SK-N-SH treated with all-trans-retinoic acid at 6 μM for 48 hours (cell line): ENCODE measurements around the gene CDK14.

Experiments used
- ATAC-seq: fragments of 200-7000 bp; cut with Tn5 transposase; 3 replicates; pipeline ENCODE4 v1.9.1; 2020; ENCODE audit warnings: mild to moderate bottlenecking, moderate library complexity
- ARNTL ChIP-seq: fragments of 450-650 bp; formaldehyde crosslinking; IDR thresholded peaks from 2 replicates; pipeline ENCODE4 v1.5.0; 2020; ENCODE audit warnings: low read depth, mild to moderate bottlenecking, moderate library complexity, borderline replicate concordance
- BACH2 ChIP-seq: fragments of 250-450 bp; sonication (Bioruptor Pico); IDR thresholded peaks from 2 replicates; pipeline ENCODE4 v1.9.0; 2021; ENCODE audit warnings: mild to moderate bottlenecking, borderline replicate concordance
- CSDC2 ChIP-seq: fragments of 250-450 bp; sonication (Bioruptor Pico); IDR thresholded peaks from 2 replicates; pipeline ENCODE4 v1.5.0; 2020; ENCODE audit warnings: mild to moderate bottlenecking, moderate library complexity
- GLIS3 ChIP-seq: fragments of 250-450 bp; sonication (Bioruptor Pico); IDR thresholded peaks from 2 replicates; pipeline ENCODE4 v1.5.0; 2020; ENCODE audit warnings: mild to moderate bottlenecking, moderate library complexity
- ISL1 ChIP-seq: fragments of 250-450 bp; sonication (Bioruptor Pico); IDR thresholded peaks from 2 replicates; pipeline ENCODE4 v2.1.2; 2022; ENCODE audit warnings: mild to moderate bottlenecking, moderate library complexity
- PPARA ChIP-seq: fragments of 250-450 bp; sonication (Bioruptor Pico); IDR thresholded peaks from 2 replicates; pipeline ENCODE4 v1.5.0; 2020; ENCODE audit warnings: mild to moderate bottlenecking, borderline replicate concordance
- RARB ChIP-seq: fragments of 250-450 bp; sonication (Bioruptor Pico); IDR thresholded peaks from 2 replicates; pipeline ENCODE4 v1.8.0; 2021; ENCODE audit warnings: mild to moderate bottlenecking, moderate library complexity
- SNAI2 ChIP-seq: fragments of 250-450 bp; sonication (Bioruptor Pico); IDR thresholded peaks from 2 replicates; pipeline ENCODE4 v1.5.0; 2020; ENCODE audit warnings: mild to moderate bottlenecking, moderate library complexity
- TCF4 ChIP-seq: fragments of 250-450 bp; sonication (Bioruptor Pico); IDR thresholded peaks from 2 replicates; pipeline ENCODE4 v1.8.0; 2021; ENCODE audit warnings: mild to moderate bottlenecking, moderate library complexity, borderline replicate concordance
- TOX ChIP-seq: fragments of 250-450 bp; sonication (Bioruptor Pico); IDR thresholded peaks from 2 replicates; pipeline ENCODE4 v1.8.0; 2021; ENCODE audit warnings: mild to moderate bottlenecking, moderate library complexity, borderline replicate concordance
- ZC3H10 ChIP-seq: fragments of 250-450 bp; sonication (Bioruptor Pico); IDR thresholded peaks from 2 replicates; pipeline ENCODE4 v1.5.1; 2021; ENCODE audit warnings: mild to moderate bottlenecking, moderate library complexity
- ZFP3 ChIP-seq: fragments of 250-450 bp; sonication (Bioruptor Pico); IDR thresholded peaks from 2 replicates; pipeline ENCODE4 v1.5.0; 2020; ENCODE audit warnings: mild to moderate bottlenecking, moderate library complexity
- ZNF565 ChIP-seq: fragments of 450-650 bp; formaldehyde crosslinking; conservative IDR thresholded peaks from 2 replicates; pipeline ENCODE4 v1.5.0; 2020; ENCODE audit warnings: low read depth, mild to moderate bottlenecking, moderate library complexity
- ZNF70 ChIP-seq: fragments of 450-650 bp; formaldehyde crosslinking; IDR thresholded peaks from 2 replicates; pipeline ENCODE4 v1.5.0; 2020; ENCODE audit warnings: mild to moderate bottlenecking, moderate library complexity
- ZNF8 ChIP-seq: fragments of 450-650 bp; formaldehyde crosslinking; IDR thresholded peaks from 2 replicates; pipeline ENCODE4 v1.5.0; 2020; ENCODE audit warnings: mild to moderate bottlenecking, moderate library complexity
- TF ChIP-seq, protein P1 (sequence below): fragments of 250-450 bp; sonication (Bioruptor Pico); IDR thresholded peaks from 2 replicates; pipeline ENCODE4 v1.8.0; 2021; ENCODE audit warnings: low read depth, mild to moderate bottlenecking, moderate library complexity, borderline replicate concordance
- TF ChIP-seq, protein P2 (sequence below): fragments of 250-450 bp; sonication (Bioruptor Pico); IDR thresholded peaks from 2 replicates; pipeline ENCODE4 v1.5.1; 2020; ENCODE audit warnings: low read depth, mild to moderate bottlenecking, moderate library complexity
- TF ChIP-seq, protein P3 (sequence below): fragments of 250-450 bp; sonication (Bioruptor Pico); IDR thresholded peaks from 2 replicates; pipeline ENCODE4 v1.5.0; 2020; ENCODE audit warnings: mild to moderate bottlenecking, moderate library complexity
- TF ChIP-seq, protein P4 (sequence below): fragments of 250-450 bp; sonication (Bioruptor Pico); IDR thresholded peaks from 2 replicates; pipeline ENCODE4 v1.5.1; 2021; ENCODE audit warnings: mild to moderate bottlenecking, moderate library complexity
- TF ChIP-seq, protein P5 (sequence below): fragments of 250-450 bp; sonication (Bioruptor Pico); IDR thresholded peaks from 2 replicates; pipeline ENCODE4 v1.8.0; 2020; ENCODE audit warnings: mild to moderate bottlenecking, moderate library complexity, borderline replicate concordance

The CDK14 gene

DNA sequence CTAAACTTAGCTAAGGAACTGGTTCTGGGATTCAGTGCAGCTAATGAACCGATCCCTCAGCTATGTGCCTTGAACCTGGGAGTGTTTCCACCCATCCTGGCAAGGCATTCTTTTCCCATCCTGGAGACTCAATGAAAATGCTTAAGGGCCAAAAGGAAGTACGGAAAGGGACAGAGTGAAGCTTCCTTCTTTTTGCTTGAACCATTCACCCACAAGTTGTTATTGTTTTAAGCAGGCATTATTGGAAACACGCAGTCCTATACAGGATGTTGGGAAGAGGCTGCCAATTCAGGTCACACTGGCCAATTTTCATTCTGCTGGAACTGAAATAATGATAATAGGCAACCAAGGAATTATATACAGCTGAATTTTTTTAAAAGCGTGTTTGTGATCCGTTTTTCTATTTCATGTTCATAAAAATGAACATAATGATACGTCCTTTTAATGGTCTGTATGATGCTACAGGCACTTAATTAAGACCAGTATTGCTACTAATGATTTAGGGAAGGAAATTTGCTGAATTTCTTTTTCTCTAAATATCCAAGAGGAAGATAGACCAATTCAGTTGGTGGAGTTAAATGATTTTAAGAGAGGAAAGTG, 610.3 kb downstream of the CDK14 start:
- TF ChIP-seq GLIS3 (CRISPR knock-in tag), result no peak
- no peak for TF ChIP-seq PPARA (CRISPR knock-in tag)
- no peak for TF ChIP-seq TCF4 (CRISPR knock-in tag)
- TF ChIP-seq TOX (CRISPR knock-in tag), result no peak
- TF ChIP-seq, all 23 proteins: peak for 0
- ATAC-seq, result no peak

DNA sequence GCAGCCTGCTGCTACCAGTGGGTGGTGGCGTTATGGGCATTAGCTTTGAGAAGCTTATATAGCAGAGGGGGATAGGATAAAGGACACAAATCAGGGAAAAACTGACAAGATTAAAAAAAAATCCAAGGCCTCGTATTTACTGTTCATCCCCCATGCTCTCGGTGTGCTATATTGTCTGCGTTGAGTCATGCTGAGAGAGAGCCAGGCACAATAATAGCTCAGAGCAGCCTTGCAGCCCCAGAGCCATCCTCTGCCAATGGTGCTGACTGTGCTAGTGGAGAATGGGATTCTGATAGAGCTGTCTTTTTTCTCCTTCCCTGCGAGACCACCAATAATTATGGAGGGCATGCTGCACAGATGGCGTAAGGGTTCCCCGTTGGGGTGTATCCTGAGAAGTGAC, 616.5 kb downstream of the CDK14 start:
- TF ChIP-seq ZC3H10 (CRISPR knock-in tag), result no peak
- no peak for TF ChIP-seq TCF4 (CRISPR knock-in tag)
- TF ChIP-seq RARB (CRISPR knock-in tag), result no peak
- no peak for TF ChIP-seq ZNF8 (CRISPR knock-in tag)
- no peak for TF ChIP-seq TOX (CRISPR knock-in tag)
- TF ChIP-seq, protein P1, sequence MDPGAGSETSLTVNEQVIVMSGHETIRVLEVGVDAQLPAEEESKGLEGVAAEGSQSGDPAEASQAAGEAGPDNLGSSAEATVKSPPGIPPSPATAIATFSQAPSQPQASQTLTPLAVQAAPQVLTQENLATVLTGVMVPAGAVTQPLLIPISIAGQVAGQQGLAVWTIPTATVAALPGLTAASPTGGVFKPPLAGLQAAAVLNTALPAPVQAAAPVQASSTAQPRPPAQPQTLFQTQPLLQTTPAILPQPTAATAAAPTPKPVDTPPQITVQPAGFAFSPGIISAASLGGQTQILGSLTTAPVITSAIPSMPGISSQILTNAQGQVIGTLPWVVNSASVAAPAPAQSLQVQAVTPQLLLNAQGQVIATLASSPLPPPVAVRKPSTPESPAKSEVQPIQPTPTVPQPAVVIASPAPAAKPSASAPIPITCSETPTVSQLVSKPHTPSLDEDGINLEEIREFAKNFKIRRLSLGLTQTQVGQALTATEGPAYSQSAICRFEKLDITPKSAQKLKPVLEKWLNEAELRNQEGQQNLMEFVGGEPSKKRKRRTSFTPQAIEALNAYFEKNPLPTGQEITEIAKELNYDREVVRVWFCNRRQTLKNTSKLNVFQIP (CRISPR knock-in tag), result no peak
- no peak for TF ChIP-seq ZFP3
- no peak for TF ChIP-seq ISL1 (CRISPR knock-in tag)
- TF ChIP-seq ZNF565, result no peak
- TF ChIP-seq, protein P2, sequence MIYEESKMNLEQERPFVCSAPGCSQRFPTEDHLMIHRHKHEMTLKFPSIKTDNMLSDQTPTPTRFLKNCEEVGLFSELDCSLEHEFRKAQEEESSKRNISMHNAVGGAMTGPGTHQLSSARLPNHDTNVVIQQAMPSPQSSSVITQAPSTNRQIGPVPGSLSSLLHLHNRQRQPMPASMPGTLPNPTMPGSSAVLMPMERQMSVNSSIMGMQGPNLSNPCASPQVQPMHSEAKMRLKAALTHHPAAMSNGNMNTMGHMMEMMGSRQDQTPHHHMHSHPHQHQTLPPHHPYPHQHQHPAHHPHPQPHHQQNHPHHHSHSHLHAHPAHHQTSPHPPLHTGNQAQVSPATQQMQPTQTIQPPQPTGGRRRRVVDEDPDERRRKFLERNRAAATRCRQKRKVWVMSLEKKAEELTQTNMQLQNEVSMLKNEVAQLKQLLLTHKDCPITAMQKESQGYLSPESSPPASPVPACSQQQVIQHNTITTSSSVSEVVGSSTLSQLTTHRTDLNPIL (CRISPR knock-in tag), result no peak
- no peak for TF ChIP-seq GLIS3 (CRISPR knock-in tag)
- TF ChIP-seq BACH2 (CRISPR knock-in tag), result no peak
- TF ChIP-seq, protein P3, sequence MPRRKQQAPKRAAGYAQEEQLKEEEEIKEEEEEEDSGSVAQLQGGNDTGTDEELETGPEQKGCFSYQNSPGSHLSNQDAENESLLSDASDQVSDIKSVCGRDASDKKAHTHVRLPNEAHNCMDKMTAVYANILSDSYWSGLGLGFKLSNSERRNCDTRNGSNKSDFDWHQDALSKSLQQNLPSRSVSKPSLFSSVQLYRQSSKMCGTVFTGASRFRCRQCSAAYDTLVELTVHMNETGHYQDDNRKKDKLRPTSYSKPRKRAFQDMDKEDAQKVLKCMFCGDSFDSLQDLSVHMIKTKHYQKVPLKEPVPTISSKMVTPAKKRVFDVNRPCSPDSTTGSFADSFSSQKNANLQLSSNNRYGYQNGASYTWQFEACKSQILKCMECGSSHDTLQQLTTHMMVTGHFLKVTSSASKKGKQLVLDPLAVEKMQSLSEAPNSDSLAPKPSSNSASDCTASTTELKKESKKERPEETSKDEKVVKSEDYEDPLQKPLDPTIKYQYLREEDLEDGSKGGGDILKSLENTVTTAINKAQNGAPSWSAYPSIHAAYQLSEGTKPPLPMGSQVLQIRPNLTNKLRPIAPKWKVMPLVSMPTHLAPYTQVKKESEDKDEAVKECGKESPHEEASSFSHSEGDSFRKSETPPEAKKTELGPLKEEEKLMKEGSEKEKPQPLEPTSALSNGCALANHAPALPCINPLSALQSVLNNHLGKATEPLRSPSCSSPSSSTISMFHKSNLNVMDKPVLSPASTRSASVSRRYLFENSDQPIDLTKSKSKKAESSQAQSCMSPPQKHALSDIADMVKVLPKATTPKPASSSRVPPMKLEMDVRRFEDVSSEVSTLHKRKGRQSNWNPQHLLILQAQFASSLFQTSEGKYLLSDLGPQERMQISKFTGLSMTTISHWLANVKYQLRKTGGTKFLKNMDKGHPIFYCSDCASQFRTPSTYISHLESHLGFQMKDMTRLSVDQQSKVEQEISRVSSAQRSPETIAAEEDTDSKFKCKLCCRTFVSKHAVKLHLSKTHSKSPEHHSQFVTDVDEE, result no peak
- TF ChIP-seq, protein P4, sequence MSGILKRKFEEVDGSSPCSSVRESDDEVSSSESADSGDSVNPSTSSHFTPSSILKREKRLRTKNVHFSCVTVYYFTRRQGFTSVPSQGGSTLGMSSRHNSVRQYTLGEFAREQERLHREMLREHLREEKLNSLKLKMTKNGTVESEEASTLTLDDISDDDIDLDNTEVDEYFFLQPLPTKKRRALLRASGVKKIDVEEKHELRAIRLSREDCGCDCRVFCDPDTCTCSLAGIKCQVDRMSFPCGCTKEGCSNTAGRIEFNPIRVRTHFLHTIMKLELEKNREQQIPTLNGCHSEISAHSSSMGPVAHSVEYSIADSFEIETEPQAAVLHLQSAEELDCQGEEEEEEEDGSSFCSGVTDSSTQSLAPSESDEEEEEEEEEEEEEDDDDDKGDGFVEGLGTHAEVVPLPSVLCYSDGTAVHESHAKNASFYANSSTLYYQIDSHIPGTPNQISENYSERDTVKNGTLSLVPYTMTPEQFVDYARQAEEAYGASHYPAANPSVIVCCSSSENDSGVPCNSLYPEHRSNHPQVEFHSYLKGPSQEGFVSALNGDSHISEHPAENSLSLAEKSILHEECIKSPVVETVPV (CRISPR knock-in tag), result no peak
- no peak for TF ChIP-seq ARNTL (CRISPR knock-in tag)
- no peak for TF ChIP-seq PPARA (CRISPR knock-in tag)
- no peak for TF ChIP-seq ZNF70 (CRISPR knock-in tag)
- TF ChIP-seq SNAI2 (CRISPR knock-in tag), result no peak
- peak; percentile 53; the same call in 2 of the 3 replicates for ATAC-seq

DNA sequence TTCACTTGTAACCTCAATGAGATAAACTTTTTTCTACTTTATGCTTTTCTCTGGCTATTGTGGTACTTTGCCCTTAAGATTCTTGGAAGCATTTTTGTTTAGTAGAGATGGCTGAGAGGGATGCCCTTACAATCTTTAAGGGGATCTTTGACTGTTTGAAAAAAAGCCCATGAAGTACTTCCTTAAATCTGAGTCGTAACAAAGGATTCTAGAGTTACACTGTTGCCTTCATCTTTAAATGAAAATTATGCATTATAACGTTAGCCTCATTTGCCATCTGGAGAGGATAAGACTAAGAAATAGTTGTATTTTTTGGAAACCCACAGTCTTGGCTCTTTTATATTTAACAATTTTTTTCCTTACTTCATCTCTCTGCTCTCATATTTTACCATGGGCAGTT, 630.3 kb downstream of the CDK14 start:
- TF ChIP-seq TOX (CRISPR knock-in tag) (no peak), TCF4 (CRISPR knock-in tag) (no peak), ISL1 (CRISPR knock-in tag) (no peak), BACH2 (CRISPR knock-in tag) (no peak), ZNF565 (no peak), ZNF70 (CRISPR knock-in tag) (no peak), CSDC2 (CRISPR knock-in tag) (no peak)
- TF ChIP-seq, protein P2 (CRISPR knock-in tag), result no peak
- TF ChIP-seq, protein P1 (CRISPR knock-in tag), result no peak
- TF ChIP-seq, protein P5, sequence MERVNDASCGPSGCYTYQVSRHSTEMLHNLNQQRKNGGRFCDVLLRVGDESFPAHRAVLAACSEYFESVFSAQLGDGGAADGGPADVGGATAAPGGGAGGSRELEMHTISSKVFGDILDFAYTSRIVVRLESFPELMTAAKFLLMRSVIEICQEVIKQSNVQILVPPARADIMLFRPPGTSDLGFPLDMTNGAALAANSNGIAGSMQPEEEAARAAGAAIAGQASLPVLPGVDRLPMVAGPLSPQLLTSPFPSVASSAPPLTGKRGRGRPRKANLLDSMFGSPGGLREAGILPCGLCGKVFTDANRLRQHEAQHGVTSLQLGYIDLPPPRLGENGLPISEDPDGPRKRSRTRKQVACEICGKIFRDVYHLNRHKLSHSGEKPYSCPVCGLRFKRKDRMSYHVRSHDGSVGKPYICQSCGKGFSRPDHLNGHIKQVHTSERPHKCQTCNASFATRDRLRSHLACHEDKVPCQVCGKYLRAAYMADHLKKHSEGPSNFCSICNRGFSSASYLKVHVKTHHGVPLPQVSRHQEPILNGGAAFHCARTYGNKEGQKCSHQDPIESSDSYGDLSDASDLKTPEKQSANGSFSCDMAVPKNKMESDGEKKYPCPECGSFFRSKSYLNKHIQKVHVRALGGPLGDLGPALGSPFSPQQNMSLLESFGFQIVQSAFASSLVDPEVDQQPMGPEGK, result no peak
- TF ChIP-seq, protein P4 (CRISPR knock-in tag), result no peak
- no peak for ATAC-seq
